ELR (cell line): ENCODE data around the gene APP.
A peak's percentile ranks its signal among the peaks of the same experiment; 100 is the strongest.

Experiments
- DNase-seq: peaks from one replicate; pipeline ENCODE4 v3.0.0-alpha.2; 2015; ENCODE audit warnings: low read depth

Gene APP

DNA sequence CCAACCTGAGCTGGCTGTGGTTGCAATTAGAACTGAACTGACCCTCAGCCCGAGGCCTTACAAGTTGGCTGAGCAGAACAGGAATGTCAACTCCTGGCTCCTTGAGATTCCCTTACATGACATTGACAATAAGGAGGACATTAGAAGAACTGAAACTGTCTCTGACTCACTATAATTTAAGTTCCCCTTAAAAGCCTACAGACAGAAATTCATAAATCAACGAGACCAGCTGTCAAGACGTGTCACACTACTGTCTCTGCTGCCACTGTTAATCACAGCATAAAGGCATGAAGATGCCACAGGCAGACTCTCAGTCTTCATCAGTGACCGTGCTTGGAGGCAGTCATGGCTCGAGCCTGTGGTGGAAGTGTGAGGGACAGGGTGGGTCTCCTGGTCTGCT lies 267.0 kb downstream of the APP start:
- no peak for DNase-seq

DNA sequence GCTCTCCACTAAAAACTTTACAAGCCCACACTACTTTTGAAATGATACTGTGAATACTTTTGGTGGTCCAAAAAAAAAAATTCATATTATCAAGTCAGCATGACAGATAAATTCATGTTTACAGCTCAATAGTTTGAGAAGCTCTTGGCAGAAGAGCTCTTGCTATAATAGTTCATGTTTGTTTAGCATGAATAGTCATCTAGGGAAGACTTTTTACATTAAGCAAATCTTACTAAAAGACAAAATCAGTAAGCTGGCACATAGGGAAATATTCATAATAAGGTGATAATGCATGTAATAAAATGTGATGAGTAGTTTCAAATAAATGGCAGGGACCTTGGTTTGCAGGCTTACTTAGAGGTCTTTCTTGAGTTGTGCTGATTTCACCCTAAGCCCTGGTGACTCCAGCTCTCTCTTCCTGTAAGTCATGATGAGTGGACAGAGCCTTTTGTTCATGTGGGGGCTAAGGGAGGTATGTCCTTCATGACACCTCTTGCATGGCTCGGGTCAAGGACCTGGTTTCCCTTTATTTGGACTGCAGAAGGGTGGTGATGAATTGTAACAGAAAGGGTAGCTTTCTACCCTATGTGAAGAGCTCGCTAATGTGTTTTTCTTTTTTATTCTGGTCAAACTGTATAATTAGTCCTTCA lies 269.1 kb downstream of the APP start:
- peak; percentile 78 for DNase-seq

DNA sequence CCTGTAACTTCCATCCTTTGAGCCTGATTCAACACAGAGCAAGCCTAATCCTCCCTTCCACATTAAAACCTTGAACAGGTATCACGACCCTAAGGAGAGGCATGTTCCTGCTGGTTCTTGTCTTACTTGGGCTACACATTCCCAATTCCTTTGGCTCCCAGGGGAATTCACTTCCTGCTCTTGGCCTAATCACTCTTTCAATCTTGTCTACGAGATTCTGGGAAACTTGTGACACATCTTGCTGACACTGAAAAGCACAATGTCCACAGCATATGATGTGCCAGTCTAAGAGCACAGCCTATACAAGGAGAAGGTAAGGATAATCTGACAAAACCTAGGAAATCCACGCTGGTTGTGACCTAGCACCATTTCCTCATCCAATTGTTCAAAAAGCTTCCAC lies 271.9 kb downstream of the APP start:
- DNase-seq: peak; percentile 10

GRCh38 chr21:25897383-25897782 lies 273.2 kb downstream of the APP start:
- DNase-seq: no peak

GRCh38 chr21:25896501-25897056 lies 274.0 kb downstream of the APP start:
- no peak for DNase-seq

DNA sequence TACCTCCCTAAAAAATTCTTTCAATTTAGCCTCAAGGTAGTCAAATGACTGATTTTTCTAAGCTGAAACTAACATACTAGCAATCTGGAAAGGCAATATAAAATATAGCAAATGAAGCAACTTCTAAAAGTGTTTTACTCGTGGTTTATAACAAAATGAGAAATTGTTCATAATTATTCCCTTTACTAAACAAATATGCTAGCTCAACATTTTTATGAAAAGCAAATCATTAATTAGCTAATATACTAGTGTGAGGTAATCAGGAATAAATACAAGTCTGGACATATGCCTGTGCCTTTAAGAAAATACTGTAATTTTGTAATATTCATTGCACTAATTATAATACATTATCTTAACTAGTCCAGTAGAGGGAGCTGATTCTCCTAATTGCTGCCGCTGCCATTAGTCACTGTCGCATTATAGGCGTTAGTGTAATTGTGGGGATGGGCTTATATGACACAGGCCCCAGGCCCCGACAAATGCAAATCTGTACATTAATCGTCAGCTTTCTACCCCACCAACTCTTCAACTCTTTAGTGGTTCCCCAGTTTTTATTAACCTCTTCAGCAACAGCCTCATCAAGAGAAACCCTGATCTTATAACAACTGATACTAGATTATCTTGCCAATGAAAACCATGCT lies 274.9 kb downstream of the APP start:
- DNase-seq: peak; percentile 69

DNA sequence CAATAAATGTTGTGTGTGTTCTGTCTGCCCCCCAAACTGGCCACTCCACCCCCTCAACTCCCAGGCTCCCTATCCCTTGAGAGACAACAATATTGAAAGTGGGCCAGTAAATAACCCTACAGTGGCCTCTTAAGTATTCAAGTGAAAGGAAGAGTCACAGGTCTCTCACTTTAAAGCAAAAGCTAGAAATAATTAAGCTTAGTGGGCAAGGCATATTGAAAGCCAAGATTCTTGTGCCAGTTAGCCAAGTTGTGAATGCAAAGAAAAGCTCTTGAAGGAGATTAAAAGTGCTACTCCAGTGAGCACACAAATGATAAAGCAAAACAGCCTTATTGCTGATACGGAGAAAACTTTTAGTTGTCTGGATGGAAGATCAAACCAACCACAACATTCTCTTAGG lies 277.4 kb downstream of the APP start:
- DNase-seq: no peak

DNA sequence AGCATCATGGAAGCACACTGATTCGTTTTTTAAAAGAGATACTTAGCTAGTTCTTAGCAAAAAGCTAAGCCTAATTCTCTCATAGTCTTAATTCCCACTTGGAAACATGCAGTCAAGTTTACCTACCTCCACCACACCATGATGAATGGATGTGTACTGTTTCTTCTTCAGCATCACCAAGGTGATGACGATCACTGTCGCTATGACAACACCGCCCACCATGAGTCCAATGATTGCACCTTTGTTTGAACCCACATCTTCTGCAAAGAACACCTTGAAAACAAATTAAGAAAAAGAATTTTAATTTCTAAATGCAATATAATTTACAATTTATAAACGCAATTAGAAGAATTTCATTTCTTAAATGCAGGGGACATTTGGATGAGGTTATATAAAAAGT lies 279.0 kb downstream of the APP start:
- DNase-seq: no peak

GRCh38 chr21:25890001-25890400 lies 280.6 kb downstream of the APP start:
- no peak for DNase-seq

DNA sequence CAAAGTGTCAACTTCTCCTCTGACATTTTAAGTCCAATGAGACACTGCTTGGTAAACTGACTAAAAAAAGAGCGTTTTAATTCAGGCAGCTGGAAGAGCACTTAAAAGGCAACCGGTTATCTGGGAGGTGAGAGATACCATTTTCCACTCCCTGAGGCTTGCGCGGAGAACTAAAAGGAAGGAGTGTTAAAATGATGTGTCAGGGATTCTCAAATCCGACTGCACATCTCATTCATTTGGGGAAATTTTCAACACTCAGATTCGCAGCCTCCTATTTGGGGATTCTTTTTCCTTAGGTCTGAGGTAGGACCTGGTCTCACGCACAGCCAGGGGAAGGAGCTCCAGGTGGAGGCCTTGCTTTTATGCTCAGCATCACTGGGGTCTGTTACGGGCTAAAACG lies 281.9 kb downstream of the APP start:
- no peak for DNase-seq

DNA sequence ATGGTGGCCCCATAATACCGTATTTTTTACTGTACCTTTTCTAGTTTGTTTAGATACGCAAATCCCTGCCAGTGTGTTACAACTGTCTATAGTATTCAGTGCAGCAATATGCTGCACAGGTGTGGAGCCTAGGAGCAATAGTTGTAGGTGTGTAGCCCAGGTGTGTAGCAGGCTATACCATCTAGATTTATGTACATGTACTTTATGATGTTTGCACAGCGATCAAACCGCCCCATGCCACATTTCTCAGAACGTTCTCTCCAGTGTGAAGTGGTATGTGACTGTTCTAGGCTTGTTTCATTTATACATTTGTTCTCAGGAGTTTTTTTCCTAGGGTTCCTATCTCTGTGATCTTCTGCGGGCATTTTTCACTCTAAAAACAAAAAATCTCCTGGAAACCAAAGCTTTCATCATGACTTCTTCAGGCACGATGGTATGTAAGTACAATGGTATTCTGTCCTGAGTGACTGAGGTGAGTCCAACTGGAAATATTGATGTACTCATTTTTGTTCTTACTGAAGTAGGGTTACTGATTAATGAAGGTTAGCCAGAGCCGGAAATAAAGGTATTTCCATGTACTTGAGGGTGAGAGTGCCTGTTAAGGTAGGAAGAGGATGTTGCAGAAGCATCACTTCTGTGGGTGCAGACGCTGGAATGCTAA lies 282.8 kb downstream of the APP start:
- no peak for DNase-seq

- DNase-seq: peak; percentile 31
Observed at GRCh38 chr21:25887166-25887565, 283.4 kb downstream of the APP start.

DNA sequence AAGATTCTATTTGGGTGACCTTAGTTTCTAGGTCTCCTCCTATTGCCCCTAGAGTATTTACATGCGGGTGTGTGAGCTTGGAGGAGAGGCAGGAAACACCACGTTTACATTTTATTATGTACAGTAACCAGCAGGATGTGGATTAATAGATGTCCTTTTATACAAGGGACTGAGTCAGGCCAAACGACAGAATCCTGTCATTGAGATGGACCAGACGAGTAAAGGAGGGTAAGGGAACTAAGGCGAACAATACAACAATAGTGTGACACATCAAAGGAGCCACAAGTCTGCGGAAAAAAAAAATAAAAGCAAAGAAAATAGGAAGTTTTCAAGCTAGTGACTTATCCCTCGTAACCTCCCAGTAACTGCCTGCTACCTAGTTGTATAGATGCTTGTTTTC lies 284.7 kb downstream of the APP start:
- DNase-seq: no peak

- DNase-seq: no peak
Observed at GRCh38 chr21:25885405-25885804, 285.2 kb downstream of the APP start.

DNA sequence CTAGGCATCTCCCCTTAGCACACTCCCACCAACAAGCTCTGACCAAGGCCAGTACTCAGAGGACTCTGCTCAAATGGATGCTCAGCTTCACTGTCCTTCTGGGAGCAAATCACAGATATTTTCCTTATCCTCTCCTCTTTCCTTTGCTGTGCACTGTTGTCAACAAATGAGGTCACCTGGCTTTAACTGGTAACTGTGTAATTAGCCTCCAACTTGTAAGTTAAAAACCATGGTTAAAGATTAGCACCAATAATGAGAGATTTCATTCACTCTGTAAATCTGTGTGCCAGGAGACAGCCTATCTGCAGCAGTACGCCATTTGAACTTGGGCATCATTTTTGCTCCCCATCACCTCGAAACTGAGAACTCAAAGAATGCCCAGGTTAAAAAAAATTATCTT lies 286.3 kb downstream of the APP start:
- no peak for DNase-seq

- peak; percentile 66 for DNase-seq
Observed at GRCh38 chr21:25881524-25882376, 288.8 kb downstream of the APP start.

GRCh38 chr21:25879203-25879602 lies 291.4 kb downstream of the APP start:
- DNase-seq: no peak

DNA sequence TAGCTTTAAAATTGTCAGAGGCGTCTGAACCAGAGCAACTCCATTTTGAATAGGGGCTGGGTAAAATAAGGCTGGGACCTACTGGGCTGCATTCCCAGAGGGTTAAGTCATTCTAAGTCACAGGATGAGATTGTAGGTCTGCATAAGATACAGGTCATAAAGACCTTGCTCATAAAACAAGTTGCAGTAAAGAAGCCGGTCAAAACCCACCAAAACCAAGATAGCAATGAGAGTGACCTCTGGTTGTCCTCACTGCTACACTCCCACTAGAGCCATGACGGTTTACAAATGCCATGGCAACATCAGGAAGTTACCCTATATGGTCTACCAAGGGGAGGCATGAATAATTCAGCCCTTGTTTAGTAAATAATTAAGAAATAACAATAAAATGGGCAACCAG lies 292.2 kb downstream of the APP start:
- DNase-seq: peak; percentile 47

DNA sequence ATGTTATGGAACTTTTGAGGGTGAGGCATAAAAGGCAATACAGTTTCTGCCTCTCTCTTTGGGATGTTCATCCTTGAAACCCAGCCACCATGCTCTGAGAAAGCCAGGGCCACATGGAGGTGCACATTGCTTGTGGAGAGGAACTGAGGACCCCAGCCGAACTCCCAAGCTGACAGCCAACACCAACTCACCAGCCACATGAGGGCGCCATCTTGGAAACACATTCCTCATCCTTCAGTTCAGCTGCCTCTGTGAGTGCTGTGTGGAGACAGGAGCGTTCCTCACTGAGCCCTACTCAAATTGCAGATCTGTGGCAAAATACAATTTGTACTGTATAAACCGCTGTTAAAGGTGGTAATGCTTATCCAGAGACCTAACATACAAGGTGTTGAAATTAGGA lies 298.3 kb downstream of the APP start:
- no peak for DNase-seq

DNA sequence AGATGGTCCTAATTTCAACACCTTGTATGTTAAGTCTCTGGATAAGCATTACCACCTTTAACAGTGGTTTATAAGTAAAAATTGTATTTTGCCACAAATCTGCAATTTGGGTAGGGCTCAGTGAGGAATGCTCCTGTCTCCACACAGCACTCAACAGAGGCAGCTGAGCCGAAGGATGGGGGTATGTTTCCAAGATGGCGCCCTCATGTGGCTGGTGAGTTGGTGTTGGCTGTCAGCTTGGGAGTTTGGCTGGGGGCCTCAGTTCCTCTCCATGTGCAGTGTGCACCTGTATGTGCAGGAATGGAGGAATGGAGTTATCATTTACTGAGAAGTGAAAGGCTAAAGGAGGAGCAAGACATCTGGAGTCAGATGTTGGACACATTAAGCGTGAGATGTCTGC lies 299.0 kb downstream of the APP start:
- DNase-seq: no peak

DNA sequence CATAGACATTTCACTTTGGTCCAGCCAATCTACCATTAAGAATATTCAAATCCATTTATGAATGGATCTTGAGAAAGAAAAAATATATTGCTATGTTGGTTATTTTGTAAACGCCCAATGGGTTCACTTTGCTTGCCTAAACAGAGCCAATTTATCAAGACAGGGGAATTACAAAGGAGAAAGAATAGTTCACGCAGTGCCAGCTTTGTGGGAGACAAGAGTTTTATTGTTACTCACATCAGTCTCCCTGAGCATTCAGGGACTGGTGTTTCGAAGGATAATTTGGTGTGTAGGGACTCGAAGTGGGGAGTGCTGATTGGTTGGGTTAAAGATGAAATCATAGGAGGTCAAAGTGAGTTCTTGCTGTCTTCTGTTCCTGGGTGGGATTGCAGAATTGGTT lies 300.5 kb downstream of the APP start:
- DNase-seq: no peak

GRCh38 chr21:25867061-25867460 lies 303.5 kb downstream of the APP start:
- DNase-seq: no peak
